Aorta (tissue), 5 donors: Measurements from ENCODE around the gene IP6K2. TPM values are rescaled to one million over a fixed set of nuclear protein-coding genes. Genes with fewer than 3 reads are reported as not detected.
A peak's percentile ranks its signal among the peaks of the same experiment; 100 is the strongest.
"Not testable (repeated sequence)": the region's sequence is repeated elsewhere in the genome, so short reads cannot be mapped to it uniquely, and the experiment has no call there.

Experiments used
- ATAC-seq: fragments of 200-7000 bp; cut with Tn5 transposase; one replicate; pipeline ENCODE4 v1.9.1; 2022; ENCODE audit warnings: moderate library complexity; ENCODE audit not compliant: low FRiP score
- DNase-seq, 2 donors: peaks; one replicate each; pipeline ENCODE4 v3.0.0-alpha.2; 2020
- H3K27ac ChIP-seq, 2 donors: one replicate each; pipeline ENCODE4 v1.5.1; 2013; ENCODE audit warnings: low read length in 2 of 2, mild to moderate bottlenecking in 2 of 2, moderate library complexity in 2 of 2, control low read depth in 1 of 2, inconsistent platforms in 1 of 2, low read depth in 1 of 2
- H3K27me3 ChIP-seq, 2 donors: one replicate each; pipeline ENCODE4 v1.6.1; 2013; ENCODE audit warnings: control low read depth in 1 of 2, low read length in 1 of 2, mild to moderate bottlenecking in 1 of 2, moderate library complexity in 1 of 2; ENCODE audit not compliant: insufficient read depth in 2 of 2, control insufficient read depth in 1 of 2
- H3K36me3 ChIP-seq, 2 donors: one replicate each; pipeline ENCODE4 v1.6.1; 2013; ENCODE audit warnings: control low read depth in 1 of 2, low read length in 1 of 2, mild to moderate bottlenecking in 1 of 2; ENCODE audit not compliant: insufficient read depth in 2 of 2, control insufficient read depth in 1 of 2
- H3K4me1 ChIP-seq, 2 donors: one replicate each; pipeline ENCODE4 v1.6.1; 2013; ENCODE audit warnings: low read length in 2 of 2, control low read depth in 1 of 2, mild to moderate bottlenecking in 1 of 2, moderate library complexity in 1 of 2; ENCODE audit not compliant: insufficient read depth in 2 of 2, control insufficient read depth in 1 of 2
- H3K4me3 ChIP-seq, 2 donors: one replicate each; pipeline ENCODE4 v1.5.1; 2013; ENCODE audit warnings: low read length in 2 of 2, control low read depth in 1 of 2, mild to moderate bottlenecking in 1 of 2
- H3K9me3 ChIP-seq: one replicate; pipeline ENCODE4 v1.6.1; 2013; ENCODE audit warnings: mild to moderate bottlenecking, low read length; ENCODE audit not compliant: control insufficient read depth
- WGBS, 2 donors: extraction: QIAGEN DNeasy Blood & Tissue Kit; methylation state at CpG; one replicate each; pipeline ENCODE4 v1.1.7; 2013; 5-methylcytosine and 5-hydroxymethylcytosine counted together
- intact Hi-C, 2 donors: fragments of 100-400 bp; cut with DNase I; formaldehyde crosslinking; loops; one replicate each; pipeline versions ENCODE4 v1.14.2 to v1.15.0; 2022
- long read RNA-seq, 2 donors: library from polyadenylated mRNA; unstranded; transcript quantifications; one replicate each; pipeline ENCODE4 v2.0.0, GENCODE V29; 2020 to 2021
- polyA plus RNA-seq, 2 donors: library from polyadenylated mRNA; stranded (reverse); fragments of 200-250 nt; gene quantifications; one replicate each; pipeline ENCODE4 v1.2.3, GENCODE V29; 2013
- total RNA-seq, 2 donors: library from RNA; stranded (reverse); fragmentation: NEBNext Ultra II Directional; extraction: Animal tissue kit (Norgen Biotek cat#: 25700); gene quantifications; one replicate each; pipeline ENCODE4 v1.2.1, GENCODE V29; 2021
- donor health status: healthy with polysubstance abuse.
- donor health status: Bipolar disorder and iron deficiency.
- donor health status: DM: no; HTN: no; CAD: no.
- donor health status: DM: no; HTN: no; CAD: no.
- donor health status: DM: yes; HTN: yes; CAD: no.

IP6K2 gene, protein sequence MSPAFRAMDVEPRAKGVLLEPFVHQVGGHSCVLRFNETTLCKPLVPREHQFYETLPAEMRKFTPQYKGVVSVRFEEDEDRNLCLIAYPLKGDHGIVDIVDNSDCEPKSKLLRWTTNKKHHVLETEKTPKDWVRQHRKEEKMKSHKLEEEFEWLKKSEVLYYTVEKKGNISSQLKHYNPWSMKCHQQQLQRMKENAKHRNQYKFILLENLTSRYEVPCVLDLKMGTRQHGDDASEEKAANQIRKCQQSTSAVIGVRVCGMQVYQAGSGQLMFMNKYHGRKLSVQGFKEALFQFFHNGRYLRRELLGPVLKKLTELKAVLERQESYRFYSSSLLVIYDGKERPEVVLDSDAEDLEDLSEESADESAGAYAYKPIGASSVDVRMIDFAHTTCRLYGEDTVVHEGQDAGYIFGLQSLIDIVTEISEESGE
- total RNA-seq (10 to 100 TPM; 43.9 to 58.2 TPM), polyA plus RNA-seq (100 to 1,000 TPM in 1 of 2 donors, 10 to 100 TPM in 1; 46.6 to 105 TPM)
- long read RNA-seq, donor 1, transcript IP6K2-201 (6 exons, 1,775 nt), result major isoform, 47 of 143 reads
- long read RNA-seq, donor 1, partial matches to known transcripts, result 31 of 143 reads
- long read RNA-seq, donor 1, other reads (novel, unspliced or antisense), result 62 of 143 reads
- long read RNA-seq, donor 2, transcript IP6K2-201 (6 exons, 1,775 nt), result major isoform, 5 of 25 reads
- long read RNA-seq, donor 2, partial matches to known transcripts, result 11 of 25 reads
- long read RNA-seq, donor 2, other reads (novel, unspliced or antisense), result 7 of 25 reads

DNA sequence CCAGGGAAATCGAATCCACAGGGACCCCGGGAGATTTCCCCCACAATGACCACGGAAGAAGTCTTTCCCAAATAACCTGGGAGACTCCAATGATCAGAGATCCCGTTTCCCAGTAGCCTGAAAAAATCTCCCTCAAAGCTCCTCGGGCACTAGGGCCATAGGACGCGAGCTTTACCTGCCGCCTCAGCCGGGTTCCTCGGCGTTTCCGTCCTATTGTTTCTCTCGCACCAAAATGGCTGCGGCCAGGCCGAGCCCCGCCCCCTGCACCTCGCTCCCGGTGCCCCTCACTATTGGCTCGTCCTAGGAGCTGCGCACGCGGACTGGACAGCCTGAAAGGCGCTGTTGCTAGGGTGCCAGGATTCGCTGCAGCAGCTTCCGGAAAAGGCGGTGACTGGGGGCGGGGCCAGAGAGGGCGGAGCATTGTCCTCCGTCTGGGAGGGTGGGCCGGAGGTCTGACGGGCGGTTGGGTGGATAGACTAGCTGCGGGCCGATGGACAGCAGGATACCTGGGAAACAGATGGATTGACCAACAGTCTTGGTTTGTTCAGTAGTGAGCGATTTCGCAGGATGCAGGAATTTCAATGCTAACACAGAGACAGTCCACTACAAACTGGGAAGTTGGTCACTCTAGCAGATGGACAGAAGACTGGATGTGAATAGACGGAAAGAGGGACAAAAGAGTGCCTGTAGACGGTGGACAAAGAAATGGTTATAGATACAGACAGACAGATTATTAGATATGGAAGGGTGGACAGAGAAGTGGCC lies at the start of gene IP6K2:
Gene IP6K2 (minus strand): TSS at position 240 of the 765 bp plus-strand sequence. CDS start 21,930 bp downstream, outside the sequence.
- Histone ChIP-seq H3K27me3 (no peaks in the 10 kb centered on the region), H3K27ac (peak within 1 kb of the TSS in 1 of 2 donors; percentile 20), H3K4me1 (peaks cover 0 to 3% of the 10 kb centered on the region in 2 donors), H3K36me3 (no peaks in the 10 kb centered on the region), H3K4me3 (peak within 1 kb of the TSS; percentile 62 to 99), H3K9me3 (no peaks in the 10 kb centered on the region)
- intact Hi-C loops, result no loop called here
- 2% methylated on average over 38 of the region's 38 CpGs for WGBS, 2 donors
- ATAC-seq (peak; percentile 100), DNase-seq (peak; percentile 99 to 100)

DNA sequence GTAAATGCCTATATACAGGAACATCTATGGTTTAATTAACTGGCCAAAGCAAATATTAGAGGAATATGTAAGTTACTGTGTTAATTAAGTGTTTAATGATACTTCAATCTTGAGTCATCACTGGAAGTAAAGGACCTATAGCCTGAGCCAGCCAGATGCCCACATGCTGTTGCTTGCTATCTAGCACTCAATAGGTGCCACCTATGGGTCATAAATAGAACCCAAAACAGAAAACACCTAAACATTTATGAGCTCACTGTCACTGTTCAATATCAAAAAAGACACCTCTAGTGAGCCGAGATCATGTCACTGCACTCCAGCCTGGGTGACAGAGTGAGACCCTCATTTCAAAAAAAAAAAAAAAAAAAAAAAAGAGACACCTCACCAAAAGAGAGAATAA lies 48.4 kb upstream of the IP6K2 start:
- DNase-seq, result no peak
- WGBS, 2 donors, result 84 to 88% methylated on average over 1 of the region's 1 CpG
- H3K27me3 ChIP-seq, result no peaks in the 10 kb centered on the region
- peaks cover 0 to 2% of the 10 kb centered on the region in 2 donors for H3K4me1 ChIP-seq
- intact Hi-C loops, result no loop called here
- H3K36me3 ChIP-seq, result no peaks in the 10 kb centered on the region
- ATAC-seq, result no peak
- no peak overlapping the region for H3K4me3 ChIP-seq
- H3K27ac ChIP-seq, result no peak overlapping the region
- H3K9me3 ChIP-seq, result no peaks in the 10 kb centered on the region

DNA sequence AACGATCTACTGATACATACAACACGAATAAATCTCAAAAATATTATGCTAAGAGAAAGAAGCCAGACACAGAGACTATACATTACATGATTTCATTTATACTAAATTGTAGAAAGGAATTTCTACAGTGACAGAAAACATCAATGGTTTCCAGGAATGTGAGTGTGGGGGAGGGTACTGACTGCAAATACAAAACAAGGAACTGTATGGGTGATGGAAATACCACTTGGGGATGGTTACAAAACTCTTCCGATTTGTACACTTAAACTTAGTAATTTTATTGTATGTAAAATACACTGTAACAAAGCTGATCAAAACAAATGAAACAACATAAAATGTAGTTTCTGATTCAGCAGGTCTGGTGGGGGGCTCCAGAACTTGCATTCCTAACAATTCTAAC lies 45.8 kb upstream of the IP6K2 start:
- no peak overlapping the region for H3K27ac ChIP-seq
- intact Hi-C loops, result no loop called here
- H3K9me3 ChIP-seq, result no peaks in the 10 kb centered on the region
- DNase-seq (no peak), ATAC-seq (no peak)
- peaks cover 0 to 2% of the 10 kb centered on the region in 2 donors for H3K36me3 ChIP-seq
- 54 to 59% methylated on average over 3 of the region's 3 CpGs for WGBS, 2 donors
- no peak overlapping the region for H3K4me3 ChIP-seq
- H3K4me1 ChIP-seq, result peaks cover 0 to 2% of the 10 kb centered on the region in 2 donors
- H3K27me3 ChIP-seq, result no peaks in the 10 kb centered on the region

DNA sequence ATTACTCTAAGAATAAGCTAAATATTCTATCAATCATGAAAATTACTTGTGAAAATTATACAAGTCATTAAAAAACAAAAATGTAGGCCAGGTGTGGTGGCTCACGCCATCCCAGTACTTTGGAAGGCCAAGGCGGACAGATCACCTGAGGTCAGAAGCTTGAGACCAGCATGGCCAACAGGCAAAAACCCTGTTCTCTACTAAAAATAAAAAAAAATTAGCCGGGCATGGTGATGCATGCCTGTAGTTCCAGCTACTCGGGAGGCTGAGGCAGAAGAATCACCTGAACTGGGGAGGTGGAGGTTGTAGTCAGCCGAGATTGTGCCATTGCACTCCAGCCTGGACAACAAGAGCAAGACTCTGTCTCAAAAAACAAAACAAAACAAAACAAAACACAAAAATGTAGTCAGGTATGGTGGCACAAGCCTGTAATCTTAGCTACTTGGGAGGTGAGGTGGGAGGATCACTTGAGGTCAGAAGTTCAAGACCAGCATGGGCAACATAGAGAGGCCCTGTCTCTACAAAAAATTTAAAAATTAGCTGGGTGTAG lies 43.0 kb upstream of the IP6K2 start:
- H3K36me3 ChIP-seq, H3K9me3 ChIP-seq, H3K4me3 ChIP-seq, H3K27me3 ChIP-seq, ATAC-seq, DNase-seq, intact Hi-C loops, H3K27ac ChIP-seq, H3K4me1 ChIP-seq: not testable (repeated sequence)
- WGBS, 2 donors, result 95% methylated on average over 5 of the region's 5 CpGs

DNA sequence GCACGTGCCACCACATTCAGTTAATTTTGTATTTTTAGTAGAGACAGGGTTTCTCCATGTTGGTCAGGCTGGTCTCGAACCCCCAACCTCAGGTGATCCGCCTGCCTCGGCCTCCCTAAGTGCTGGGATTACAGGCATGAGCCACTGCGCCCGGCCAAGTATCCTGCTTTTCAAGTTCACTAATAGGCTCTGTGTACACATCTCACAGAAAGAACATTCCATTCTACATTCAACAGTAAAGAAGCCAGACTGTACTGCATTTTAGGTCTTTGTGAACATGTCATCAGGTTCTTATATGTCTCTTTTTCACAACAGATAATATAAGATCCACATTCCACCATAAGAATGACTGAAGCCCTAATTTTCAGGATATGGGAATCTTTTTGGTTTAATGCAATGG lies 42.5 kb upstream of the IP6K2 start:
- H3K9me3 ChIP-seq, intact Hi-C loops, H3K4me3 ChIP-seq, H3K36me3 ChIP-seq, H3K27ac ChIP-seq, ATAC-seq, H3K27me3 ChIP-seq, H3K4me1 ChIP-seq, DNase-seq: not testable (repeated sequence)
- WGBS, 2 donors, result 94 to 95% methylated on average over 6 of the region's 6 CpGs

DNA sequence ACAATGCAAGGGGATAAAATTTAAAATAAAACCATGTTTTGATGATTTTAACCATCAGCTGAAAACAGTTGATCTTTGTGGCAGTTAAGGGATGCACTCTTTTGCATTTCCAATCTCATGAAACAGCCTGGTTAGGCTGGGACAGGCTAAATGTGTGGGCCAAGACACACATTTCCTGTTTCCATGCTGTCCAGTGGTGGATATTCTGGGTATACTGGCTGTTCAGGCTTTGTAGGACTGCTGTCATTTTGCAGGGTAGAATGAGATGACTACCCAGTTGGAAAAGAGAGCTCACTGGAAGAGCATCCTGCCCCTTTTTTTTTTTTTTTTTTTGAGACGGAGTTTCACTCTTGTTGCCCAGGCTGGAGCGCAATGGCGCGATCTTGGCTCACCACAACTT lies 42.0 kb upstream of the IP6K2 start:
- Histone ChIP-seq H3K9me3 (no peaks in the 10 kb centered on the region), H3K4me3 (no peak overlapping the region), H3K27ac (no peak overlapping the region), H3K36me3 (peaks cover 0 to 2% of the 10 kb centered on the region in 2 donors), H3K4me1 (peaks cover 0 to 2% of the 10 kb centered on the region in 2 donors), H3K27me3 (no peaks in the 10 kb centered on the region)
- 99 to 100% methylated on average over 3 to 4 of the region's 4 CpGs for WGBS, 2 donors
- intact Hi-C loops, result no loop called here
- DNase-seq (no peak), ATAC-seq (no peak)

DNA sequence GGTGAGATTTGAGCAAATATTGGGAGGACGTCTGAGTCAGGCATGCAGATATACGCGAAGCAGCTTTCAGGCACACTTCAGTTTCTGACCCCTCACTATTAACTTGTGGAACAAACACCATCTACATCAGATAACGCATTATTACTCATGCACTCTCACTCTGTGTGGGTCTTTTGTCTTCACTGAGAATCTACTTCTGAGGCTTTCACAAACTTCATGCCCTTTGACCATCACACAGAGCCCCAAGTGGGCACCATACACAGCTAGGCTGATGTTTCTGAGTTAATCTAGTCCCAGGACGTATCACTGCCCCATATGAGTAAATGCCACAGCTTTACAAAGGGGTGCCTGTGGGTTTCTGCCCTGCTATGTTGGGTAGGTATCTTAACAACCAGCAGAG lies 39.6 kb upstream of the IP6K2 start:
- H3K27me3 ChIP-seq, result no peaks in the 10 kb centered on the region
- ATAC-seq, result no peak
- H3K36me3 ChIP-seq, result peaks cover 0 to 2% of the 10 kb centered on the region in 2 donors
- no peak for DNase-seq
- no peaks in the 10 kb centered on the region for H3K9me3 ChIP-seq
- peaks cover 0 to under 1% of the 10 kb centered on the region in 2 donors for H3K4me1 ChIP-seq
- H3K27ac ChIP-seq, result no peak overlapping the region
- intact Hi-C loops, result no loop called here
- 92 to 93% methylated on average over 5 of the region's 5 CpGs for WGBS, 2 donors
- no peak overlapping the region for H3K4me3 ChIP-seq

DNA sequence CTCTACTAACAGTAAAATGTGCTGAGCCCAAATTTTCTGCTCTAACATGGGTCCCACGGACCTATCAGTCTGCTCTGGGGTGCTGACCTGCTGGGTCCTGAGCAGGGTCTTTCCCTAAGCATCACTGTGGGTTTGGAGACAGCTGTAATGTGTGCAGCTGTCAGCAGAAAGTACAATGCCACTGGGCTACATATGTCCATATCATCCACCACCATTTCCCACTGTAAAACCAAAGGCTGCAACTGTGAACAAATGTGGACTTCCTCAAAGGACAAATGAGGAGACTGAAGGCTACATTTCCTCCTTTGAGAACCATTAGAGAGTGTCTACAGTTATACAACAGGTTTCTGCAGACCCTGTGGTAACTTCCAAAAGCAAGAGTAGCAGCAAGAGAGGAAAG lies 33.8 kb upstream of the IP6K2 start:
- H3K4me3 ChIP-seq, result no peak overlapping the region
- H3K36me3 ChIP-seq, result peaks cover under 1 to 7% of the 10 kb centered on the region in 2 donors
- intact Hi-C loops, result no loop called here
- H3K27ac ChIP-seq, result no peak overlapping the region
- no peaks in the 10 kb centered on the region for H3K4me1 ChIP-seq
- DNase-seq (no peak), ATAC-seq (no peak)
- WGBS, 2 donors, result 81 to 85% methylated on average over 1 of the region's 1 CpG
- H3K27me3 ChIP-seq, result no peaks in the 10 kb centered on the region
- H3K9me3 ChIP-seq, result no peaks in the 10 kb centered on the region
